H1 (cell line): ENCODE data around the gene WDR27. TPM values are rescaled to one million over a fixed set of nuclear protein-coding genes. Genes with fewer than 3 reads are reported as not detected.

Experiments used
- CTCF ChIA-PET: fragments of 300-600 bp; sonication (Branson Sonifier 250); formaldehyde crosslinking; loops from one replicate; lab custom pipeline; 2021; ENCODE audit not compliant: partially characterized antibody; lab: Charles Lee
- POLR2A ChIA-PET: fragments of 300-600 bp; sonication (Branson Sonifier 250); formaldehyde crosslinking; loops from one replicate; lab custom pipeline; 2021; ENCODE audit warnings: inconsistent platforms; ENCODE audit not compliant: partially characterized antibody; lab: Charles Lee
- DNase-seq, 2 experiments: peaks; one replicate each; pipeline versions ENCODE4 v3.0.0 to v3.0.0-alpha.2; 2010 to 2022; ENCODE audit warnings: low spot score in 2 of 2, low read depth in 1 of 2, mixed read lengths in 1 of 2
- FAIRE-seq: peaks from 2 replicates; lab custom pipeline; 2011; peaks lifted over from hg19 to GRCh38; lab: Jason Lieb, UNC
- H2AFZ ChIP-seq: 2 replicates; pipeline ENCODE4 v1.8.1; 2012; ENCODE audit warnings: low read length, inconsistent platforms
- H2AK5ac ChIP-seq: 2 replicates; pipeline ENCODE4 v1.6.1; 2013; ENCODE audit warnings: low read depth, low read length
- H2BK120ac ChIP-seq: replicated peaks from 2 replicates; pipeline ENCODE3; 2013; ENCODE audit warnings: low read depth, low read length, inconsistent platforms
- H2BK12ac ChIP-seq: 2 replicates; pipeline ENCODE4 v1.6.1; 2013; ENCODE audit warnings: low read depth, low read length
- H2BK15ac ChIP-seq: 2 replicates; pipeline ENCODE4 v1.6.1; 2013; ENCODE audit warnings: low read length
- H2BK20ac ChIP-seq: 2 replicates; pipeline ENCODE4 v1.6.1; 2013; ENCODE audit warnings: low read length
- H2BK5ac ChIP-seq: 2 replicates; pipeline ENCODE4 v1.6.1; 2013; ENCODE audit warnings: low read depth, low read length
- H3K14ac ChIP-seq: 2 replicates; pipeline ENCODE4 v1.6.1; 2013; ENCODE audit warnings: inconsistent platforms; ENCODE audit not compliant: insufficient read length
- H3K18ac ChIP-seq: 2 replicates; pipeline ENCODE4 v1.6.1; 2013; ENCODE audit warnings: low read length; ENCODE audit errors: extremely low read depth
- H3K23ac ChIP-seq: 2 replicates; pipeline ENCODE4 v1.6.1; 2013; ENCODE audit warnings: inconsistent platforms; ENCODE audit not compliant: insufficient read length
- H3K23me2 ChIP-seq: 2 replicates; pipeline ENCODE4 v1.6.1; 2013; ENCODE audit warnings: low read depth, low read length
- H3K27ac ChIP-seq: 2 replicates; pipeline ENCODE4 v1.6.1; 2011; ENCODE audit warnings: low read depth, low read length, inconsistent platforms
- H3K27me3 ChIP-seq, 4 experiments: replicated peaks in 1 of 4; 1 replicate in 1 of 4; 2 replicates in 3 of 4; pipeline versions ENCODE4 v1.6.1 to v1.8.1; 2011 to 2013; ENCODE audit warnings: low read length in 3 of 4, mild to moderate bottlenecking in 3 of 4, inconsistent platforms in 2 of 4, mixed read lengths in 2 of 4, moderate library complexity in 1 of 4; ENCODE audit not compliant: control insufficient read depth in 3 of 4, insufficient read depth in 3 of 4; ENCODE audit errors: extremely low read depth in 1 of 4
- H3K36me3 ChIP-seq, 4 experiments: 2 replicates each; pipeline versions ENCODE4 v1.6.1 to v1.8.1; 2011 to 2013; ENCODE audit warnings: mild to moderate bottlenecking in 4 of 4, low read length in 3 of 4, moderate library complexity in 2 of 4, control low read depth in 1 of 4, inconsistent platforms in 1 of 4; ENCODE audit not compliant: insufficient read depth in 4 of 4, control insufficient read depth in 2 of 4
- H3K4ac ChIP-seq: replicated peaks from 2 replicates; pipeline ENCODE3; 2013; ENCODE audit warnings: low read length, low read depth, mixed read lengths, inconsistent platforms; ENCODE audit not compliant: insufficient read length
- H3K4me1 ChIP-seq, 4 experiments: replicated peaks in 1 of 4; 1 replicate in 1 of 4; 2 replicates in 3 of 4; pipeline versions ENCODE4 v1.6.1 to v1.8.1; 2011 to 2013; ENCODE audit warnings: low read length in 3 of 4, inconsistent platforms in 2 of 4, mixed read lengths in 1 of 4; ENCODE audit not compliant: insufficient read depth in 4 of 4, control insufficient read depth in 3 of 4
- H3K4me2 ChIP-seq, 2 experiments: 2 replicates each; pipeline versions ENCODE4 v1.6.1 to v1.8.1; 2011 to 2013; ENCODE audit warnings: low read depth in 2 of 2, low read length in 2 of 2, control low read depth in 1 of 2, inconsistent platforms in 1 of 2, mild to moderate bottlenecking in 1 of 2; ENCODE audit not compliant: insufficient read depth in 1 of 2
- H3K4me3 ChIP-seq, 4 experiments: fragments of 200-600, 300-600 bp in 1 of 4; sonication (generic), shearing (Covaris generic), sonication (Bioruptor Twin) in 1 of 4; 2 replicates each; pipeline versions ENCODE4 v1.5.1 to v1.8.1; 2011 to 2016; ENCODE audit warnings: low read length in 4 of 4, low read depth in 3 of 4, control low read depth in 2 of 4, inconsistent platforms in 2 of 4, mild to moderate bottlenecking in 2 of 4, mixed read lengths in 1 of 4, moderate library complexity in 1 of 4; ENCODE audit not compliant: insufficient read depth in 2 of 4; ENCODE audit errors: extremely low read depth in 1 of 4
- H3K56ac ChIP-seq: replicated peaks from 2 replicates; pipeline ENCODE3; 2013; ENCODE audit warnings: low read depth, mild to moderate bottlenecking, mixed read lengths, low read length, inconsistent platforms; ENCODE audit not compliant: insufficient read length
- H3K79me1 ChIP-seq: 2 replicates; pipeline ENCODE4 v1.6.1; 2013; ENCODE audit warnings: low read depth, low read length, control low read depth
- H3K79me2 ChIP-seq, 2 experiments: 2 replicates each; pipeline versions ENCODE4 v1.6.1 to v1.8.1; 2012 to 2013; ENCODE audit warnings: low read length in 2 of 2, mild to moderate bottlenecking in 2 of 2, inconsistent platforms in 1 of 2; ENCODE audit not compliant: insufficient read depth in 2 of 2, control insufficient read depth in 1 of 2
- H3K9ac ChIP-seq, 4 experiments: replicated peaks in 1 of 4; 1 replicate in 1 of 4; 2 replicates in 3 of 4; pipeline versions ENCODE4 v1.6.1 to v1.8.1; 2011 to 2013; ENCODE audit warnings: low read depth in 3 of 4, low read length in 3 of 4, control low read depth in 2 of 4, mild to moderate bottlenecking in 2 of 4, moderate library complexity in 2 of 4, inconsistent platforms in 1 of 4; ENCODE audit errors: extremely low read depth in 1 of 4
- H3K9me3 ChIP-seq, 2 experiments: 2 replicates each; pipeline versions ENCODE4 v1.6.1 to v1.8.1; 2012 to 2013; ENCODE audit warnings: mild to moderate bottlenecking in 2 of 2, moderate library complexity in 2 of 2, control low read depth in 1 of 2, inconsistent platforms in 1 of 2, low read depth in 1 of 2, low read length in 1 of 2, mixed read lengths in 1 of 2; ENCODE audit not compliant: insufficient read depth in 2 of 2
- H4K20me1 ChIP-seq, 2 experiments: replicated peaks in 1 of 2; 2 replicates each; pipeline versions ENCODE3 to v1.8.1; 2011 to 2013; ENCODE audit warnings: inconsistent platforms in 2 of 2, low read length in 2 of 2, mild to moderate bottlenecking in 1 of 2; ENCODE audit not compliant: insufficient read depth in 2 of 2, control insufficient read depth in 1 of 2
- H4K5ac ChIP-seq: 2 replicates; pipeline ENCODE4 v1.6.1; 2013; ENCODE audit warnings: low read length, low read depth, mixed read lengths, inconsistent platforms; ENCODE audit not compliant: insufficient read length
- H4K8ac ChIP-seq: 2 replicates; pipeline ENCODE4 v1.8.0; 2013; ENCODE audit warnings: mild to moderate bottlenecking, moderate library complexity, low read length, inconsistent platforms; ENCODE audit not compliant: insufficient read depth; ENCODE audit errors: extremely low read depth
- H4K91ac ChIP-seq: replicated peaks from 2 replicates; pipeline ENCODE3; 2013; ENCODE audit warnings: low read length, mixed read lengths, inconsistent platforms; ENCODE audit not compliant: insufficient read length
- EGR1 ChIP-seq: IDR thresholded peaks from 2 replicates; pipeline ENCODE4 v1.6.1; 2011; ENCODE audit warnings: low read depth, low read length, borderline replicate concordance
- EZH2 ChIP-seq: fragments of 200-600 bp; sonication (generic); IDR thresholded peaks from 2 replicates; pipeline ENCODE4 v1.7.1; 2012; ENCODE audit warnings: low read depth, mild to moderate bottlenecking, moderate library complexity, low read length, inconsistent platforms; ENCODE audit not compliant: severe bottlenecking
- FOSL1 ChIP-seq: IDR thresholded peaks from 2 replicates; pipeline ENCODE4 v1.6.1; 2011; ENCODE audit warnings: mild to moderate bottlenecking, low read depth, low read length, moderate library complexity; ENCODE audit not compliant: insufficient read depth
- NANOG ChIP-seq: IDR thresholded peaks from 2 replicates; pipeline ENCODE4 v1.6.1; 2011; ENCODE audit warnings: low read length, low read depth, mild to moderate bottlenecking, inconsistent platforms; ENCODE audit not compliant: insufficient read depth, poor library complexity, severe bottlenecking
- RXRA ChIP-seq: IDR thresholded peaks from 2 replicates; pipeline ENCODE4 v1.6.1; 2011; ENCODE audit warnings: low read depth, mild to moderate bottlenecking, low read length, moderate library complexity; ENCODE audit not compliant: insufficient read depth
- SAP30 ChIP-seq: fragments of 300-600 bp; sonication (generic); IDR thresholded peaks from 2 replicates; pipeline ENCODE4 v1.7.1; 2012; ENCODE audit warnings: low read length, moderate library complexity, mild to moderate bottlenecking, inconsistent platforms; ENCODE audit not compliant: insufficient read depth, insufficient replicate concordance
- SP1 ChIP-seq: IDR thresholded peaks from 2 replicates; pipeline ENCODE4 v1.6.1; 2011; ENCODE audit warnings: low read depth, low read length
- SUZ12 ChIP-seq: fragments of 200-600 bp; sonication (generic); IDR thresholded peaks from 2 replicates; pipeline ENCODE4 v1.6.1; 2012; ENCODE audit warnings: mild to moderate bottlenecking, inconsistent platforms, low read length, moderate library complexity, mixed read lengths
- WGBS, 2 experiments: shearing (Covaris generic) in 1 of 2; methylation state at CpG; one replicate each; pipeline versions ENCODE4 v1.1.6 to v1.1.7; 2013 to 2015; ENCODE audit warnings: low lambda C conversion rate in 2 of 2, mixed read lengths in 2 of 2, inconsistent platforms in 1 of 2, low coverage in 1 of 2, missing lambda C conversion rate in 1 of 2; ENCODE audit not compliant: insufficient replicate concordance in 2 of 2, insufficient coverage in 1 of 2, insufficient read length in 1 of 2; ENCODE audit errors: extremely low coverage in 1 of 2, missing lambda C conversion rate in 1 of 2; 5-methylcytosine and 5-hydroxymethylcytosine counted together
- polyA plus RNA-seq, 7 experiments: library from polyadenylated mRNA; depleted of rRNA in 3 of 7; stranded (reverse) in 5 of 7; unstranded in 2 of 7; fragments of >200 nt in 5 of 7; fragments of 200-250 nt in 2 of 7; gene quantifications; 1 replicate in 5 of 7; 2 replicates in 1 of 7; 4 replicates in 1 of 7; pipeline versions ENCODE4 v1.2.1 to v1.2.3, GENCODE V29; 2011 to 2013; ENCODE audit warnings: missing spikeins in 2 of 7, mixed read lengths in 2 of 7
- total RNA-seq: library from RNA; stranded (reverse); fragmentation: NEBNext Ultra II Directional; extraction: Animal tissue kit (Norgen Biotek cat#: 25700); gene quantifications from 2 replicates; pipeline ENCODE4 v1.2.1, GENCODE V29; 2021
- TF ChIP-seq, protein P1 (sequence below): IDR thresholded peaks from 2 replicates; pipeline ENCODE4 v1.6.1; 2012; ENCODE audit warnings: inconsistent platforms

WDR27 gene
- total and polyA plus RNA-seq, 2 of the 8 experiments (the other 6 are each of a cell fraction or from before 2014, with no cell fraction given) = 53.6 to 68.6 TPM

DNA sequence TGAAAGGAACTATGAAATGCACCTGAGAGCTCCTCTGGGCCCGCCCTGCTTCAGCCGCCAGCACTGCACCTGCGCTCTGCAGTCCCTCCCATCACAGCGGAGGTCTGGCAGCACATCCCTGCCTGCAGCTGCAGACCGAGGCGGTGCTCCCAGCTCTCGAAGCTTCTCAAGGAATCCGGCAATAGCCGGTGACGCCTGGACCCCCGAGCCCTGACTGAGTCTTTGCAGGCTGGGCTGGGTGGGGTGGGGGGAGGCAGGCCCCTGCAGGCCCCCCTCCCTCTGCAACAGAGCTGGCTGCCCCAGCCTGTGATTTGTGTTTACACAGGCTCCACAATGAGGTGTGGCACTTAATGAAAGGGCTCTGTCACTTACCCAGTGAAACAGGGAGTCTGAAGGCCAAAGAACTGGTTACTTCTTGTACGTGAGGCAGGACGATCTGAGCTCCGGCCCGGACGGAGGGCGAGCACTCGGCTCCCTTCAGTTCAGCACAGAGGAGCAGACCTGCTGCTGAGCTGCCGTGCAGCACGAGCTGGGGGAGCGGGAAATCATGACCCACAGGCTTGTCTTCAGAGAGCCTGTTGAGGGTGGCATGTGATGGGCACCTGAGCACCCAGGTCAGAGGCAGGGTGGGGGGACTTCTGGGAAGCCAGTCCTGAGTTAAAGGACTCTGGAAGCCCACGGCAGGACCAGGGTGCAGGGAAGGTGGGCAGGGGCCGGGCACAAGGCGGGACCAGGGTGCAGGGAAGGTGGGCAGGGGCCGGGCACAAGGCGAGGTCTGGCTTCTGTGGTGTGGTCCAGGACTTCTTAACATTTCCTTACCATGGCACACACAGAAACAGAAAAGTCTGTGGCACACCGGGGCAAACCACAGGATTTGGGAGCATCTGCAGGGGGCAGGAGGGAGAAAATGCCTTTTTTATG, 255.9 kb downstream of the WDR27 start:
- no peak overlapping the region for H2AK5ac ChIP-seq
- no peak for TF ChIP-seq EGR1
- no peak for TF ChIP-seq NANOG
- no peak for TF ChIP-seq SUZ12
- TF ChIP-seq EZH2 = no peak
- TF ChIP-seq SAP30 = no peak
- no peak for TF ChIP-seq SP1
- TF ChIP-seq FOSL1 = no peak
- TF ChIP-seq, protein P1, sequence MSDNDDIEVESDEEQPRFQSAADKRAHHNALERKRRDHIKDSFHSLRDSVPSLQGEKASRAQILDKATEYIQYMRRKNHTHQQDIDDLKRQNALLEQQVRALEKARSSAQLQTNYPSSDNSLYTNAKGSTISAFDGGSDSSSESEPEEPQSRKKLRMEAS = no peak
- no peak for TF ChIP-seq RXRA
- ChIA-PET CTCF (interaction anchor here (0.8 to 3.2 kb wide), 23 partner anchors 8 to 277 kb away, joined by 3 to 16 read pairs (median 4); no protein-coding TSS in a partner anchor), POLR2A (interaction anchor here (1.5 kb wide), 1 partner anchor 21 kb away, joined by 3 read pairs; no protein-coding TSS in a partner anchor)
- H4K20me1 ChIP-seq = no peaks in the 10 kb centered on the region
- no peak overlapping the region for H3K18ac ChIP-seq
- no peak overlapping the region for H4K8ac ChIP-seq
- no peaks in the 10 kb centered on the region; a peak in 1 of 4 replicates for H3K9me3 ChIP-seq
- H2BK15ac ChIP-seq = no peak overlapping the region
- no peaks in the 10 kb centered on the region for H3K36me3 ChIP-seq
- no peak overlapping the region for H4K5ac ChIP-seq
- no peak overlapping the region for H3K23ac ChIP-seq
- no peak overlapping the region for H4K91ac ChIP-seq
- H2BK20ac ChIP-seq = no peak overlapping the region
- H3K14ac ChIP-seq = no peak overlapping the region
- WGBS, 2 experiments = 92% methylated on average over 27 of the region's 27 CpGs; no CpG with 5 or more reads in 1 of the 2 experiments
- no peak overlapping the region for H2AFZ ChIP-seq
- no peak overlapping the region for H3K9ac ChIP-seq
- H3K27me3 ChIP-seq = no peaks in the 10 kb centered on the region
- no peak overlapping the region for H3K27ac ChIP-seq
- H3K4me1 ChIP-seq = peaks cover 0 to 4% (median 1%) of the 10 kb centered on the region in 4 experiments; a peak in 1 of 7 replicates
- no peak overlapping the region for H3K4me3 ChIP-seq
- no peaks in the 10 kb centered on the region for H3K79me2 ChIP-seq
- no peak overlapping the region for H3K56ac ChIP-seq
- H3K4ac ChIP-seq = no peak overlapping the region
- H2BK120ac ChIP-seq = no peak overlapping the region
- DNase-seq = no peak
- no peak for FAIRE-seq
- H2BK5ac ChIP-seq = no peak overlapping the region
- H3K79me1 ChIP-seq = no peaks in the 10 kb centered on the region
- H2BK12ac ChIP-seq = no peak overlapping the region
- no peak overlapping the region for H3K4me2 ChIP-seq
- H3K23me2 ChIP-seq = no peaks in the 10 kb centered on the region
